HCT116 (cell line): Measurements from ENCODE around the gene RCC1.

ENCODE experiments used
- CBX3 ChIP-seq: IDR thresholded peaks from 2 replicates; pipeline ENCODE4 v1.6.1; 2012; ENCODE audit warnings: low read depth
- CEBPB ChIP-seq: IDR thresholded peaks from 2 replicates; pipeline ENCODE4 v1.6.1; 2012; ENCODE audit warnings: low read depth
- CTCF ChIP-seq, 3 experiments: fragments of 200-600 bp in 1 of 3; sonication (generic) in 1 of 3; IDR thresholded peaks in 2 of 3; conservative IDR thresholded peaks in 1 of 3; 2 replicates each; pipeline ENCODE4 v1.5.1; 2012 to 2017; ENCODE audit warnings: low read depth in 2 of 3, low read length in 2 of 3, antibody characterized with exemption in 1 of 3, borderline replicate concordance in 1 of 3, control low read depth in 1 of 3, mild to moderate bottlenecking in 1 of 3, mixed read lengths in 1 of 3, mixed run types in 1 of 3, moderate library complexity in 1 of 3; ENCODE audit not compliant: insufficient read depth in 1 of 3
- EGR1 ChIP-seq: IDR thresholded peaks from 2 replicates; pipeline ENCODE4 v1.6.1; 2012; ENCODE audit warnings: low read depth
- EZH2 ChIP-seq: fragments of 200-600 bp; sonication (generic); IDR thresholded peaks from 2 replicates; pipeline ENCODE4 v1.6.1; 2017; ENCODE audit warnings: antibody characterized with exemption, mixed run types
- FOSL1 ChIP-seq: IDR thresholded peaks from 2 replicates; pipeline ENCODE4 v1.6.1; 2012; ENCODE audit warnings: low read depth
- JUND ChIP-seq: IDR thresholded peaks from 2 replicates; pipeline ENCODE4 v1.6.1; 2012
- POLR2A ChIP-seq: IDR thresholded peaks from 2 replicates; pipeline ENCODE4 v1.7.0; 2011; ENCODE audit warnings: borderline replicate concordance; ENCODE audit not compliant: insufficient read depth, insufficient read length; ENCODE audit errors: extremely low read depth
- RAD21 ChIP-seq: IDR thresholded peaks from 2 replicates; pipeline ENCODE4 v1.6.1; 2012; ENCODE audit warnings: low read depth, mild to moderate bottlenecking
- REST ChIP-seq: IDR thresholded peaks from 2 replicates; pipeline ENCODE4 v1.6.1; 2012; ENCODE audit warnings: low read depth
- SP1 ChIP-seq: IDR thresholded peaks from 2 replicates; pipeline ENCODE4 v1.6.1; 2012; ENCODE audit warnings: low read depth
- ZBTB33 ChIP-seq: IDR thresholded peaks from 2 replicates; pipeline ENCODE4 v1.6.1; 2011; ENCODE audit warnings: mild to moderate bottlenecking, low read length, moderate library complexity; ENCODE audit not compliant: insufficient replicate concordance; ENCODE audit errors: extremely low read depth

- TF ChIP-seq EGR1 (no peak), POLR2A (no peak), SP1 (no peak), CTCF (IDR thresholded peaks at IDR 0.05 in 2 of 3, conservative IDR thresholded peaks at IDR 0.05 in 1 of 3; ENCODE audit: borderline replicate concordance in 1 of 3, insufficient read depth in 1 of 3, low read depth in 2 of 3, low read length in 2 of 3) (no peak), CEBPB (no peak), CBX3 (no peak), REST (no peak), JUND (no peak), FOSL1 (no peak), RAD21 (no peak), EZH2 (no peak), ZBTB33 (no peak)
Observed at GRCh38 chr1:28466226-28466778, 39.5 kb upstream of the RCC1 start.
